ENCODE data around the gene HOXC13.

- no peak for TF ChIP-seq FOXK2 (IDR thresholded peaks at IDR 0.05)
- TF ChIP-seq FOXM1 (IDR thresholded peaks at IDR 0.05; ENCODE audit: borderline replicate concordance) = no peak
- no peak for TF ChIP-seq ELF4 (IDR thresholded peaks at IDR 0.05)
- TF ChIP-seq CTBP1 (IDR thresholded peaks at IDR 0.05; ENCODE audit: borderline replicate concordance) = no peak
- TF ChIP-seq SP1 (IDR thresholded peaks at IDR 0.05) = no peak
- no peak for TF ChIP-seq TARDBP (IDR thresholded peaks at IDR 0.05)
- TF ChIP-seq BHLHE40 (IDR thresholded peaks at IDR 0.05; ENCODE audit: borderline replicate concordance) = no peak
- TF ChIP-seq L3MBTL2 (conservative IDR thresholded peaks at IDR 0.05) = no peak
Measured at GRCh38 chr12:53956251-53956887, 17.7 kb downstream of the HOXC13 start.

Data from HEK293T (cell line).